ENCODE data around the gene RAB4B.
"Not testable (repeated sequence)": the region's sequence is repeated elsewhere in the genome, so short reads cannot be mapped to it uniquely, and the experiment has no call there.

RAB4B gene

DNA sequence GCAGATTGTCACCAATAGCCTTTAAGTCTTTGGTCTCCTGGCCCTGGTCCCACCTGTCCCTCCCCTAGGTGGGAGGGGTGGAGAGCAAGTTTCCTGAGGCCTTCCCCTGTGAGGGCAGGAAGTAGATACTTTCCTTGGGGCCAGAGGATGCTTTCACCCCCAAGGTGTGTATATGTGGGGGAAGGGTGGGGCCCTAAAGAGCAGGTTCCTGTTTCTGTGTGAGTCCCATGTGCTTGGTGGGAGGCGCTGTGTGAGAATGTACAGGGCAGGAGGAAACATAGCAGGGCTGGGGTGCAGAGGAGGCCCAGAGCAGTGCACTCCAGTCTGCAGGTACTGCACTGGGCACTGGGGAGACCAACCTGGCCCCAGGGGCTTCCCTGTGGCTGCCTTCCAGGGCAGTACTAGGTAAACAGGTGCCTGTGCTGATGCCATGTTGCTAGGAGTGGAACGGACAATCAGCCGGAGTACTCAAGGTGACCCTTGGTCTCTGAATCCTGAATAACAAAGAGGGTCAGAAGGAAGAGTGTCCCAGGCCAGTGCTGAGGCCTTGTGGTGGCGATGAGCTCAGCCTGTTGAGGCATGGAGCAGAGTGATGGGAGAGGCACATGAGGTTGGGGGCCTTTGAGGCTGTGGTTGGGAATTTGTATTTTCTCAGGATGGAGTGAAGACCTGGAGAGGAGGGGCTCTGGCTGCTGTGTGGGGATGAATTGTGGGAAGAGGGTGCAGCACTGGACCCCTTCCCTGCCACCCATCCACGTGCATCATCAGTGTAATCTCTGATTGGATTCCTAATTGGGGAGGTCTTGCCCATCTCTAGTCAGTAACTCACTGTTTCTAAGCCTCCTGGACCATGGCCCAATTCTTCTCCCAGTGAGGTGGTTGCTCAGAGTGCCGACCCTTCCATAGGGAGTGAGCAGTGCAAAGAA lies 26.1 kb downstream of the RAB4B start:
- no peak for DNase-seq (ENCODE audit: low read depth in 2 of 2)

DNA sequence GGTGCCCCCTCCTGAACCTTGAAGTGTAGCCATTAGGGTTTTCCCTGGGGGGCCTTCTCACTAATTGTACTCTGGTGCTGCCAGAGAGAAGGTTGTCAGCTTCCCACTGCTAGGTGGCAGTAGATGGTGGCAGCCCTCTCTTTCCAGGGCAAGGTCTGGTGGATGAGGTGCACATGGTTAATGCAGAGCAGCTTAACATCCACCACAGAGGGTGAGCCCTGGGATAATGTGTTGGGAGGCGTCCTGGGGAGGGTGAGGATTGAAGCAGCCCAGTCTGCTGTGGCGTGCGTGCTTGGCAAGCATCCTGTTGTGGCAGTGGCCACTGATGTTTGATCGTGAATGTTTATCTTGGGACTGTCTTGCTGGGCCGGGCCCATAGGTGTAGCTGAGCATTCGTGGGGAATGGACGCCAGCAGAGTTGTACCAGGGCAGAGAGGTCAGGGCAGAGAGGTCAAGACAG lies 26.8 kb downstream of the RAB4B start:
- DNase-seq (ENCODE audit: low read depth in 2 of 2): no peak

- DNase-seq (ENCODE audit: low read depth in 2 of 2): no peak
These were observed 27.3 kb downstream of the RAB4B start for GRCh38 chr19:40805258-40805868.

- peak; percentile 46 to 61 for DNase-seq (ENCODE audit: low read depth in 2 of 2)
These were observed 28.5 kb downstream of the RAB4B start for GRCh38 chr19:40806423-40807146.

DNA sequence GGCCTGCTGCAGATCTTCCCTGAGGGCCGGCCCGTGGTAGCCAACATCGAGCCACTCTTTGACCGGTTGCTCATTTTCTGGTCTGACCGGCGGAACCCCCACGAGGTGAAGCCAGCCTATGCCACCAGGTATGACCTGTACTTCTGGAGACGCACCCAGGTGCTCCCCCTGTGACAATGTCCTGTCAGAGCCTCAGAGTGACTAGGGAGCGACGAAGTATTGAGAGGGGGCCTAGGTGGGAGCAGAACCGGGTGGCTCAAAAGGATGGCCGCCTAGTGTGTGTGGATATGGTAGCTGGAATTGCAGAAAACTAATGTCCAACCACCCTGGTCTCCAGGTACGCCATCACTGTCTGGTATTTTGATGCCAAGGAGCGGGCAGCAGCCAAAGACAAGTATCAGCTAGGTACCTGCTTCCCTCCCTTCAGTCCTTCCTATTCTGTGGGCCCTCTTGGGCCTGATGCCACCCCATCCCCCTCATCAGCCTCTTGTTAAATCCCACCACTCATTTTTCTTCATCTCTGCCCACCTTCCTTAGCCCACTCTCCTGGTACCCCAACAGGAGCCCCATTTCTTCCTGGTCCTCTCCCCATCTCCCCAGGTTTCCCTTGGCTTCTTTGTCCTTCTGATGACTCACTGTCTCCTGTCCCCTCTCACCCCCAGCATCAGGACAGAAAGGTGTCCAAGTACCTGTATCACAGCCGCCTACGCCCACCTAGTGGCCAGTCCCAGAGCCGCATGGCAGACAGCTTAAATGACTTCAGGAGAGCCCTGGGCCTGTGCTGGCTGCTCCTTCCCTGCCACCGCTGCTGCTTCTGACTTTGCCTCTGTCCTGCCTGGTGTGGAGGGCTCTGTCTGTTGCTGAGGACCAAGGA lies 29.3 kb downstream of the RAB4B start:
- DNase-seq (ENCODE audit: low read depth in 2 of 2): no peak

GRCh38 chr19:40808021-40808325 lies 29.9 kb downstream of the RAB4B start:
- no peak for DNase-seq (ENCODE audit: low read depth in 2 of 2)

DNA sequence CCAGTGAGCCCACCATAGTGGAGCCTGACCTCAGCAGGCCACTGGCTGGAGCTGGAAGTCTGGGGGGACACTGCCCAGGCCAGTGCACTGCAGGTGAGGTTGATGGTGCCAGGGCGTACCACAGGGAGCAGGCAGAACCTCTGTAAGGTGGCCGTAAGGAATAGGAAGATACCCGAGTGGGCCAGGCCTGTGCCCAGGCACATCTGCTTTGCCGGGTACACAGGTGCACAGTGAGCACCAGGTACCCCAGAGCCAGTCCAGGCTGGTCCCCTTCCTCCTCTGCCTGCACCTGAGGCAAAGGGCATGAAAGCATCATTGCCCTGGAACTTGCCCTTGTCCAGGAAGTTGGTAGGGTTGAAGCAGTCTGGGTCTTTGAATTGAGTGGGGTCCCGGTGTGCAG lies 30.4 kb downstream of the RAB4B start:
- DNase-seq (ENCODE audit: low read depth in 2 of 2): no peak

DNA sequence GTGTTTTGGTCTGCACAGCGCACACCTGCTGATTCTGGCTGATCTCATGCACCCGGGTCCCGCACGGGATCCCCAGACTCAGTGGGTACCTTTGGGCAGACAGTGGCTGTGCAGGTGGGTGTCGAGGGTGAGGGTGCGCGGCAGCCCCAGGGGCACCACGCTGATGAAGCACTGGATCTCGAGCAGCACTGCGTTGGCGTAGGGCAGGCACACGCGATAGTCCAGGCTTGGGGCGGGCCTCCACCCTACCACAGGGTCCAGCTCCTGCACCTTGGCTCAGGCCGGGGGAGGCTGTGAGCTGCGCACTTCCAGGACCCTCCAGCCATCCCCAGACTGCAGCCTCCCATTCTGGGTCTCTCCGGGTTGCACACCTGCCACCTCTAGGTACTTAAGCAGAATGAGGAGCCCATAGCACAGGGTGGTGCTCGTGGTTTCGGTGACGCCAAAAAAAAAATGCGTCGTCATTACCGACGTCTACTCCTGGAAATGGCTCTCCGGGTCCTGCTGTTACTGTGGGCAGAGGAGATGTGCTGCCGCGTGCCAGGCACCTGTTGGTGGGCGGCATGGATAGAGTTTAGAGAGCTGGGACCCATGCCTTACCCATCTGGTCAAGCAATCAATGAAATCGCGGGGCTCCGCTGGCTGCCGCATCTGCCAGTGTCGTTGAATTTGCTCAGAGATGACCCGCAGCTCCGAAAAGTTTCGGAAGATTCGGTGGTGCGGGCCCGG lies 31.5 kb downstream of the RAB4B start:
- DNase-seq (ENCODE audit: low read depth in 2 of 2): no peak

- DNase-seq (ENCODE audit: low read depth in 2 of 2): no peak
These were observed 32.1 kb downstream of the RAB4B start for GRCh38 chr19:40810160-40810559.

DNA sequence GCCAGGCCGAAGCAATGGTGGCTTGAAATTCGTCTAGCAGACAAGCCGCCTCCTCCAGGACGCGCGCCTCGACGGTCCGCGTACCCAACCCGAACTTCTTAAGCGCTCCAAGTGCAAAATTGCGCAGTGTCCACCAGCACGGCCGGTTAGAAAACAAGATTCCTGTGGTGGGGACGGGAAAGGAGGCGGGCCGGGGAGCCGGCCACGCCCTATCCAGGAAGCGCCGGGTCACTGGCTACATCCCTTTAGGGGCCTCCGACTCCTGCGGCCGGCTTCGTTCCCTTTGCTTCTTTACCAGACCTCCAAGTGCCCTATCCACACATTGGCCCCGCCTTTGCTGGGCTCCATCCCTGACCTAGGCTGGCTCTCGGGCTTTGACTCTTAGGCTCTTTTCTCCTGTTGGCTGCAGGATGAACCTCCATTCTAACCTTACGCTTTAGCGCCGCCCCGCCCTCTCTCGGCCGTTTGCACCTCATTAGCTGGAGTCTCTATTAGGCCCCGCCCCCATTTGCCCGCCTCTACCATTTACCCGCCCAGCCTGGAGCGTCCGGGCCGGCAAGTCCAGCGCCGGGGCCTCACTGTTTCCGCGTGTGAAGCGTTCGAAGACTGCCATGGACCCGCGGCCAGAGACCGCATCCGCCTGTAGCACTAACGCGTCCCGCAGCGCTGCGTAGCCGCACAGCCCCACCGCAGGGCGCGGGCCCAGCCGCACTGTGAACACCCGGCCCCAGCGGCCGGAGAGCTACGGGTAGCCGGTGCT lies 32.8 kb downstream of the RAB4B start:
- DNase-seq (ENCODE audit: low read depth in 2 of 2): not testable (repeated sequence)

- DNase-seq (ENCODE audit: low read depth in 2 of 2): no peak
These were observed 33.7 kb downstream of the RAB4B start for GRCh38 chr19:40811478-40812341.

DNA sequence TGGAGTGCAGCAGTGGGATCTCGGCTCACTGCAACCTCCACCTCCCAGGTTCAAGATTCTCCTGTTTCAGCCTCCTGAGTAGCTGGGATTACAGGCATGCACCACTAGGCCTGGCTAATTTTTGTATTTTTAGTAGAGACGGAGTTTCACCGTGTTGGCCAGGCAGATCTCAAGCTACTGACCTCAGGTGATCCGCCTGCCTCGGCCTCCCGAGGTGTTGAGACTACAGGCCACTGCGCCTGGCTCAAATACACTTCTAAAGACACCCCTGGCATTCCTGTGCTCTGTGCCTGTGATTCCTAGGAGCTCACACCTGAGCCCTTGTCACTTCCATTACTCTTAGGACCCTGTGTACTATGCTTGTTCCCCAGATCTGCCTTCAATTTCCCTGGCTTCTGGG lies 34.5 kb downstream of the RAB4B start:
- DNase-seq (ENCODE audit: low read depth in 2 of 2): not testable (repeated sequence)

GRCh38 chr19:40813182-40813581 lies 35.1 kb downstream of the RAB4B start:
- no peak for DNase-seq (ENCODE audit: low read depth in 2 of 2)

DNA sequence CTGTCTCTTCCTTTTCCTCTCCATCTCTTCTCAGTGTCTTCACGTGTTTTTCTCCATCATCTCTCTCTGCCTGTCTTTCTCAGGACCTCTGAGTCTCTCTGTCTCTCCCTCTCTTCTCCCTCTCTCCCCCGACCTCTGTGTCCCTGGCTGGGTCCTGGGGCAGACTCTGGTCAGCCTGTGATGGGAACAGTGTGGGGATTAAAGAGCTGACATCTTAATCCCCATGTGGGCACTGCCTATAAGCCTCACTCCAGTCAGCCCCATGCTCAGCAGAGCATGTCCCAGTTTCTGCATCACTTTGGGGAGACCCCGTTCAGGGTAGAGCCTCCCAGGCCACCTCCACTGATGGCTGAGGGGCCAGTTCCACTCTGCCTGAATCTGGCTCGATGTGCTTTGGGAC lies 37.2 kb downstream of the RAB4B start:
- DNase-seq (ENCODE audit: low read depth in 2 of 2): no peak

DNA sequence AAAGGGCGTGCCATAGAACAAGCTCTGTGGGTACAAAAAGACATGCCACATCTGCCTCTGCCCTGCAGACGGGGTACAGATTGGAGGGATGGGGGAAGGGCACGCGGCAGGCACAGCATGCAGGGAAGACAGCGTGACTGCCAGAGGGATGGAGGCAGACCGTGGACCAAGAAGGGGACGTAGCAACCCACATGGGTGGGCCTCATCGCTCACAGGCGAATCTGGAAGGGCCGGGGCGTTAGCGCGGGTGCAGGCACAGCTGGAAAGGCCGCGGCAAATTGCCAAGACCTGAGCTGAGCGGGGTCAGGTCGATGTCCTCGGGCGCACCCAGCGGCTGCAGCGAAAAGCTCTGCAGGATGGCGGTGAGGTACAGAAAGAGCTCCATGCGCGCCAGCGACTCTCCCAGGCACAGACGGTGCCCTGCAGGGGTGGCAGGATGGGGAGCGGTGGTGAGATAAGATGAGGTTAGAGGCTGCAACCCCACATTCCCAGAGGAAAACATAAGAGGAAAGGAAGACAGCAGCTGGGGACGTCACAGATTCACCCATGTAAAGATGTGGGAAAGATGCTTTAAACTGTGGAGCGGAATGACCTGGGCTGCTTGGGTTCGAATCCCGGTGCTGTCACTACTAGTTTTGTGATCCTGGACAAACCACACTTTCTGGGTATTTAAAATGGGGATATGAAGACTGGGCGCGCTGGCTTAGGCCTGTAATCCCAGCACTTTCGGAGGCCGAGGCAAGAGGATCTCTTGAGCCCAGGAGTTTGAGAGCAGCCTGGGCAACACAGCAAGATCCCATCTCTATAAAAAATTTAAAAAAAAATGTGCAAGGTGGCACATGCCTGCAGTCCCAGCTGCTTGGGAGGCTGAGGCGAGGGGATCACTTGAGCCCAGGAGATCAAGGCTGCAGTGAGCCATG lies 40.7 kb downstream of the RAB4B start:
- peak in 1 of 2 donors; percentile 62 for DNase-seq (ENCODE audit: low read depth in 2 of 2)

GRCh38 chr19:40819479-40820234 lies 41.6 kb downstream of the RAB4B start:
- peak in 1 of 2 donors; percentile 52 for DNase-seq (ENCODE audit: low read depth in 2 of 2)

GRCh38 chr19:40822161-40822560 lies 44.1 kb downstream of the RAB4B start:
- DNase-seq (ENCODE audit: low read depth in 2 of 2): no peak
